ENCODE measurements around the gene ADGRV1. TPM values are rescaled to one million over a fixed set of nuclear protein-coding genes. Genes with fewer than 3 reads are reported as not detected.
A peak's percentile ranks its signal among the peaks of the same experiment; 100 is the strongest.

Gene ADGRV1
- polyA plus RNA-seq, 3 donors, result 8.4 to 12.8 (median 12.4) TPM

DNA sequence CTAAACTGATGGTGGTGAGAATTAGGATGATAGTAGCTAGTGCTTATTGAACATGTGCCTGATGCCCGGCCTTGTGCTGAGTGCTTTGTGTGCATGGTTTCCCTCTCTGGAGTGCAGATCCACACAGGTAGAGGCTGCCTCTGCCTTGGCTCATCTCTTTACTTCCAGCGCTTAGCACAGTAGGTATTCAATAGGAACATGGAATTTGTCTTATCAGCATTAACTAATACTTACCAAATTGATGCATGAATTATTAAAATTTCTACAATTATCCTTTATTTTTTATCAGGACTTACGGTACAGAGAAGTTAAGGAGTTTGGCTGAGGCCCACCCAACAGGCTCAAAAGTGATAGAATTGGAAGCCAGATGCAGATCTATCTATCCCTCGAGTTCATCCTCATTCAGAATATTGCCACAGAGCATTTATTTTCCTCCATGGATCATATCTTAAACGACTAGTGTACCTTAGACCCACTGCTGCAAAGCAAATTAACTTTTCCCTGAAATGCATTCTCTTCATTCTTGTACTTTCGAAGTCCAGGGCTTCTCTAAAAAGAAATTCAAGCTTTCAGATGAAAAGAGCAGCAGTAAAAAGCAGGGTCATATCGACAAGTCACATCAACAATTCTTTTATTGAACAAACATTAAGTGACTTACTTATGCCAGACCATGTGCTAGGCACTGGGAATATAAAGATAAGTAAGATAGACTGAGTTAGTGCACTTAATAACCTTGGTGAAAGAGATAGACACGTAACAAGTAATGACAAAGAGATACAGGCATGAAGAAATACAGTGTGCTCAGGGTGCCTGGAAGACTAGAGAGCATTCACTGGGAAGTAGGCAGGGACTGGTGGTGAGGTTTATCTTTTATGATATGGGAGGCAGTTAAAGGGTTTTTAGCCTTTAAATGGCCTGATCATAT is 534.5 kb downstream of the ADGRV1 start:
- no peak for DNase-seq (ENCODE audit: extremely low read depth in 1 of 11, low read depth in 9 of 11, low spot score in 4 of 11)

DNA sequence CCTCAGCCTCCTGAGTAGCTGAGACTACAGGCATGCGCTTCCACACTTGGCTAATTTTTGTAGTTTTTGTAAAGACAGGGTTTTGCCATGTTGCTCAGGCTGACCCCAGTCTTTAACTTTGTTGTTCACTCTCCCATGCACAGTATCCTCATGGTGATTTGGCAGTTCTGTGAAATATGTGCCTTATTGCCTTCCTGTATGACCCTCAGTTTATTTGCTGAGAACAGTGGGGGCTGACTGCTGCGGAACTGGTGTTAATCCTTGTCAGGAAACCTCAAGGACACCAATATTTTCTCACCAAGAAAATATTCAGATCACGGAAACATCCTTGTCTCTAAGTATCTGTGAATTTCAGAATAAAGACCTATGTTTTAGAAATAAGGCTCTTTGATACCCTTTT is 536.7 kb downstream of the ADGRV1 start:
- DNase-seq (ENCODE audit: extremely low read depth in 1 of 11, low read depth in 9 of 11, low spot score in 4 of 11), result no peak

DNA sequence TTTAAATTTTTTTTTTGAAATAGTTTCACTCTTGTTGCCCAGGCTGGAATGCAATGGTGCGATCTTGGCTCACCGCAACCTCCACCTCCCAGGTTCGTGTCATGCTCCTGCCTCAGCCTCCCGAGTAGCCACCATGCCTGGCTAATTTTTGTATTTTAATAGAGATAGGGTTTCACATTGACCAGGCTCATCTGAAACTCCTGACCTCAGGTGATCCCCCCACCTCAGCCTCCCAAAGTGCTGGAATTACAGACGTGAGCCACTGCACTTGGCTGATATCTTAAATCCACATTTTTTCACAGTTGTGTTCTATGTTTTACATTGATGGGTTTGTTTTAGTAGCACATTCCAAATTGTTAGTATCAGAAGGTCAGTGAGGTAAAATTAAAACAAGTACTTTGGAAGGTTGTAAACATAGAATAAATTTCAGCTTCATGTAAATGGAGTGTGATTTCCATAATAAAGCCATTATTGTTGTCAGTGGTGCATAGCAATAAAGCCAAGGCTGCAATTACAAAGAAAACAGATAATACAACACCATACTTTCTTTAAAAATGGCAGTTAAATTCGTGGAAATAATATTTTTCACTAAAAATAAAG is 537.3 kb downstream of the ADGRV1 start:
- no peak for DNase-seq (ENCODE audit: extremely low read depth in 1 of 11, low read depth in 9 of 11, low spot score in 4 of 11)

DNA sequence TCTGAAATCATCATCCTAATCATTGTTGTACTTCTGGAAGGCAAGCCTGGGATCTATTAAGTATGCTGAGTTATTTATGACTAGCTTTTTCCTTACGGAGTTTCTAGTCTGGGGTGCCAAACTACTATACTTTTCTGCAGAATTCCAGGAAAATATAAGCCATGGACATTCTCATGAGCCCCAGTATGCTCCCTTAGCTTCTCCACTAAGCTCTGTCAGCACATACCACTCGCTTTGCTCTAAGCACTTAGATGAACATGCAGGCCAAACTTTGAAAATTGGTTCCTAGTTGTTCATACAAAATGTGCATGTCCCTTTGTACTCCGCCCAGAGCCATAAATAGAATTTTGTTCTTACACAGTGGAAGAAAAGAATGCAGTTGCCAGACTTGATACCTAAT is 539.9 kb downstream of the ADGRV1 start:
- no peak for DNase-seq (ENCODE audit: extremely low read depth in 1 of 11, low read depth in 9 of 11, low spot score in 4 of 11)

DNA sequence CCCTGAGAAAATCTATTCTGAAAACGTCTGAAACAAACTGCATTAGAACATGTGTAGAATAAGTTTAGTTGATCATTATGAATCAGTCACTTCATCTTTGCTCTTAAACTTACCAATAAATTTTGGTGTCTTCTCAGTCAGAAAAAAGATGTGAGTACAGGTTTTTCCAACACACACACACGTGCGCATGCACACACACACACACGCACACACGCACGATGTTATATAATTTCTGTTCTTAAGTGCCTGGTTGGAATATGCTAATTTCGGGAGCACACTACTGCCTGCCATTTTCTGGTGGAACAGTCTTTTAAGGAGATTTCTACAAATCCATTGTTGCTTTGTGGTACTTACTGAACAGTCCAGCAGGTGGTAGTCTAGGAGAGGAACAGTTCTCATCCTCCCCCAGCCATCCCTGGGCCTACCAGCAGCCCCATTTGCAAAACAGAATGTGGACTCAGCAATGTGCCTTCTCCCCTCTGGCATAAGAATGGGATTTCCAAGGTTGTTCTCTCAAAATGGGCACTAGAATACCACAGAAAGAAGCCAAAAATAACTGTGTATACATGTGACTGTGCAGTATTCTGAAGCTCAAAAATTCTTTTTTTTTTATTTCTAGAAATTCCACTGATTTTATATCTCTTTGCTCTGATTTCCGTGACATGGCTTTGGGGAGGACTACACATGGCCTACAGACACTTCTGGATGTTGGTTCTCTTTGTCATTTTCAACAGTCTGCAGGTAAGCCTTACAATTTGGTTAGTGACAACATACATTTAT is 543.2 kb downstream of the ADGRV1 start:
- peak; percentile 40 to 79 (median 59) for DNase-seq (ENCODE audit: extremely low read depth in 1 of 11, low read depth in 9 of 11, low spot score in 4 of 11)

DNA sequence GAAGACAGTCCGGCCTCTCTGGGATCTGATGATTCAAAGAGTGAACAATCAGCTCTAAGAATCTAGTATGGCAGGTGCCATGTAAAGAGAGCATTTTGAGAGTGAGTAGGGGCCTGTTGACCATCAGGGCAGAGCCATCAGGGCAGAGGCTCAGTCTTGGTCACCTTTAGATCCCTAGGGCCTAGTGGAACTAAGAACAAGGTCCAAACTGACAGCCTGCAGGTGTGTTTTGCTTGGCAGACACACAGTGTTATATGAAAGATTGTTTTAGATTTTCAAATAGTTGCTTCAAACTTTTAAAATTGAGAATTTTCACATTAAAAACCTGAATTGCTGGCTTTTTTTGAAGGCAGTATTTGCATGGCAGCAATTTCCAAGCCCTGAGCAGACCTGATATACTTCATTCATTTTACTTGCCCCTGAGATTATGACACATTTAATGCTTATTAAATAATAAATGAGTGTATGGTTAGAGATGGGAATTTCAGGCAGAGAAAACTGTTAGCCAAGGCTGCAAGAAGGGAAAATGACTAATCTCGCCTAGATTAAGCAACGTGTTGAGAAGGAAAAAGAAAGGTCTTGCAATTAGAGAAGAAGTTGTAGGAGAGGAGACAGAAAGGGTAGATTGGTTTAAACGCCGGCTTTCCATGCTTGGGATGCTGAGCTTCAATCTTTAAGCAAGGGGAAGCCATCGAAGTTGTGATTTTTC is 544.9 kb downstream of the ADGRV1 start:
- DNase-seq (ENCODE audit: extremely low read depth in 1 of 11, low read depth in 9 of 11, low spot score in 4 of 11), result no peak

DNA sequence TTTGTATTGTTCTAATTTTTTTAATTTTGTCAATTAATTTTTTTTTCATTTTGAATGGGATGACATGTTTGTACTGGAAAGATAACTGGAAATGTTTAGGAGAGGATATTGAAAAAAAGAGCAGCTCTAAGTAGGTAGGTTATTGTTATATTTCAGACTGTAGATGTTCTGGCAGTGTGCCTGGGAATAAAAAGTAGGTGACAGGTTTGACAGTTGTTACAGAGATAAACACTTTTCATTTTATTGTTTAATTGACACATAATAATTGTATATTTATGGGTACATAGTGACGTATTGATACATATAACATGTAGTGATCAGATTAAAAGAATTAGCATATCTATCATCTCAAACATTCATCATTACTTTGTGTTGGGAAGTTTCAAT is 545.5 kb downstream of the ADGRV1 start:
- DNase-seq (ENCODE audit: extremely low read depth in 1 of 11, low read depth in 9 of 11, low spot score in 4 of 11), result no peak

DNA sequence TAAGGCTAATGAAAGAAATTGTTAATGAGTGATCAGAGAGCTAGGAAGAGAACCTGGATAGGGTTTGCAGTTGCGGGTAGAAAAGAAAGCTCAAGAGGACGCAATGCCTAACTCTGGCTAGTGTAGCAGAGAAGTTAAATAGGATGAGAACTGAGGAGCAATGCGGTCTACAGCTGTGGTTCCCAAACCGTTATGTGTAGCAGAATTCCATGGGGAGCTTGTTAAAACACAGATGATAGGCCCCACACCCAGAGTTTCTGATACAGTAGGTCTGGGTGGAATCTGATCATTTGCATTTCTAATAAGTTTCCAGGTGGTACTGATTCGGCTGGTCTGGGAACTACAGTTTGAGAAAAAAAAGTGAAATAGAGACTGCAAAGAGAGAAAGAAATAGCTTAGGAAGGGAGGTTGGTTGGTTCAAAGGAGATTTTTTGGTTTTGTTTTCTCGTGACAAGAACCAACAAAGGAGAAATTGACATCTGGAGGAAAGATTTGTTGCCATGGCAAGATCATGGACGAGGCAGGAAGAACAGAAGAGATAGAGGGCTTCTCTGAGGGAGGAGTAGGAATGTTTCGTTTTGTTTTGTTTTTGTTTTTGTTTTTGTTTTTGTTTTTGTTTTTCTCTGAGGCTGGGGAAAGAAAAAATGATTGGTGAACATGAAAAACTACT is 548.4 kb downstream of the ADGRV1 start:
- DNase-seq (ENCODE audit: extremely low read depth in 1 of 11, low read depth in 9 of 11, low spot score in 4 of 11), result no peak

DNA sequence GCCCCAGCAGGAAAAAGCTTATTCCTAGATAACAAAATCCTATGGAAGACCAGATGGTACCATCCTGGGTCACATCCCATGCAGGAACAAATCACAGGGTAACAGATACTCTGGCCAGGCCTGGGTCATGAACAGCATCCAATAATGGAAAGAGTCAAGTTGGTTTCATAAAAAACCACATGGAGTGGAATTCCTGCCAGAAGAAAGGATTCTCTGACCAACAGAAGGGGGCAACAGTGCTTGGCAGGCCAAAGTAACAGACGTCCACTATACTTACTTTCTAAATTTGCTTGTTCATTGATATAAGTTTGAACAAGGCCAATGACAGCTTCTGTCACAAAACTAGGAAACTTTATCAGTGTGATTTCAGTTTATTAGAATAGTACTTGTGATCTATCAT is 551.0 kb downstream of the ADGRV1 start:
- no peak for DNase-seq (ENCODE audit: extremely low read depth in 1 of 11, low read depth in 9 of 11, low spot score in 4 of 11)

DNA sequence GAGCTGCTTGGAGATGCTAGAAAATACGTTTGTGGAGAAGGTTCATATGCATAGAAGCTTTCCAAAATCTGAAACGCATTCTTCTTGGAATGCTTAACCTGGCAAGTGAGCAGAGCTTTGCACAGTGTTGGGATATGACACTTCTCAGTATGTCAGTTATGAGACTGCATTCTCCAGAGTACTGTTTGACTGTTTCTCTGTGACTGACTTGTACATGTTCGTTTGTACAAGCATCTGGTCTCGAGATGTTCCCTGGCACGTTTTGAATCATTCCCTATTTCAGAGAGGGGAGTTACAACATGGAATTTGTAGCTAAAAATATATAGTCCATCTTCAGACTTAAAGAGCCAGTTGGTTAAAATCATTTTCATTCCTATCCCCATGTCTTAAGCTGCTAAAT is 552.1 kb downstream of the ADGRV1 start:
- DNase-seq (ENCODE audit: extremely low read depth in 1 of 11, low read depth in 9 of 11, low spot score in 4 of 11), result no peak

DNA sequence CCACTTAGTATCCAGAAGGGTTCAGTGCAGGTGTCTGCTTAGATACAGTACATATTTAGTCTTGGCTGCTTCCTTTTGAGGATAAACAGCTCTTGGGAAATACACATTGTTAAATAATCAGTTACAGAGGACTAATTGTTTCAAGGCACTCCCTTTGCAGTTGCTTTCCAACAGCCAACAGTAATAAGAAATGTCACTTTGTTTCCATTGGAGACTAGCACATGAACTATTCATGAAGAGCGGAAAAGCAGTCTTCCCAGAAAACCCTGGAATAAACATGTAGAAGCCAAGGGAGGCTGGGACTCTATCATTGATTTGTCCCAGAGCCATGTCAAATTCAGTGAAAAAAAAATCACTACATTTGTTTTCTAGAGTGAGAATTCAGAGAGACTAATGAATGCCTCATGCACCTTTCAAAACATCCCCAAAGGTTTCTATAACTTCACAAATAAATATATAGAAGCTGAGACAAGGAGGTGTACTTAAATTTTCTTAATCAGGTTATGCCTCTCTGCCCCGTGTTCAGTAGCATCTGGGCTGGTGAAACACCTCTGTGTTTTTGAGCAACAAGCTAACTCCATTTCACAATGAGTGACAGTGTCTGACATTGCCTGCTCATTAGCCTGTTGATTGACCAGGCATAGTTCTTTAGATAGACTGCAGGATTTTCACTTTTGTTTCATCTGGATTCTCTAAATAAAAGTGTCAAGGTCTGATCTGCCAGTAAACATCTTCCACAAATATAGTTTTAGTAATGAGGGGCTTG is 553.1 kb downstream of the ADGRV1 start:
- DNase-seq (ENCODE audit: extremely low read depth in 1 of 11, low read depth in 9 of 11, low spot score in 4 of 11), result no peak

DNA sequence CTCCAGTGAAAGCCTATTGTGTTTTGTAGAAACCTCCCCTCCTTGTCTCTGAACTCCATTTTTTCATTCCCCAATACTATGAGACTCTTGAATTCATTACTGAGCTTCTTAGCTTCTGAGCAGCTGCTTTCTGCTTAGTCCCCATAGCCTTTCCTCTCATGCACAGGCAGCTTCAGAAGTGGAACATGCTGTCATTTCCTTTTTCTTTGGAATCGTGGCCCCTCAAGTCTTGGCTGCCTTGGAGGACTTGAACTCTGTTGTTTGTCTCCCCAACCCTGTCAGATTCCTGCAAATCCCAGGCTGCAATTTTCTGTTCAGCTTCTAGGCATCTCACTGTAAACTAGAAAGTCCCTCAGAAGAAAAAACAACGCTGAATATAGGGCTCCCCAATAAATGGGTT is 556.1 kb downstream of the ADGRV1 start:
- DNase-seq (ENCODE audit: extremely low read depth in 1 of 11, low read depth in 9 of 11, low spot score in 4 of 11), result peak in 7 of 11 donors; percentile 10 to 40 (median 20)

DNA sequence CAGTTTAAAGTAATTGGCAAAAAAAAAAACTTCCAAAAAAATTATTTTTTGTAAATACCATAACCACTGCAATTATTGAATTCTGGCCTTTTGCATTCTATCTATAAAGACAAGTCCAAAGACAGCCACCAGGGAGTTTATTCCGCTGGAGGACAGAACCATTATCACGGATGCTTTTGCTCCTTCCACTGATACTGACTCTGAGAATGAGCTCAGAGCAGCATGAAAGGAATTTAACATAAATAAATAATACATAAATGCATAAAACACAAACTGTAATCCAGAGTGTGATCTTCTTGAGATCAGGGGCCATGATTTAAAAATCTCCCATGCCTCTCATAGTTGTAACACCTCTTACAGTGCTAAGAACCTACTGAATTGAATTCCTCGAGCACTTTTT is 559.8 kb downstream of the ADGRV1 start:
- DNase-seq (ENCODE audit: extremely low read depth in 1 of 11, low read depth in 9 of 11, low spot score in 4 of 11), result no peak

DNA sequence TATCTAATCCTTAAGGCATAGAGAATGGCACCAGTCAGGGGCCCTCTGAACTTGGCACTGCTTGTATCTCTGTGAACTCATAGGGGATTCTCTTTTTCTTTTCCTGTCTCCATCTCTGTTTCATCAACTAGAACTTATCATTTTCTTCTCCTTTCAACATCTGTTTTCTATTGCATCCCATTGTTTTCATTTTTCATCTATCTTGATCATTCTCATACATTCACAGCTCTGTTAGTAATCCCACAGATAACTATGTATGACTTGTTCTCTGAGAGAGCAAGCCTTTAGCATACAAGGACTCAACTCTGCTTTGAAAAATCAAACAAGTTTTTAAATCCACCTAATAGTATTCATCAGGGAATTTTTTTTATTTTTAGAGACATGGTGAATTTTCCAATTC is 560.2 kb downstream of the ADGRV1 start:
- no peak for DNase-seq (ENCODE audit: extremely low read depth in 1 of 11, low read depth in 9 of 11, low spot score in 4 of 11)

DNA sequence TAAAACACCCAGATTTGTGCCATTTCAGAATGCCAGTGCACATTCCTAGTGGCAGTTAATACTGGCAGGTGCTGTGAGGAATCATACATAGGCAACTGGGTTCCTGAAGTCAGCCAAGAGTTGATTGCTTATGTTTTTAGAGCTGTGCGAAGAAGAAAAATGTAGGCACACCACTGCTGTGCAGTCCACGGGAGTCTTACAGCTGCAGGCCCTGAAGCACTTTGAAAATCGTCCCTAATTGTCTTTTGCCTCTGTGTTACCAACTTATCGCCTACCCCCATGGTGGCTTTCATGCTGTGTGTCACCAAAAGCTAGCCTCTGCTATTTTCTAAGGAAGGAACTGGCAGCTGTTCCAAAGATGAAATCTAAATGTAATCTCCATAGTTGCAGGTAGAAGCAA is 560.6 kb downstream of the ADGRV1 start:
- no peak for DNase-seq (ENCODE audit: extremely low read depth in 1 of 11, low read depth in 9 of 11, low spot score in 4 of 11)

DNA sequence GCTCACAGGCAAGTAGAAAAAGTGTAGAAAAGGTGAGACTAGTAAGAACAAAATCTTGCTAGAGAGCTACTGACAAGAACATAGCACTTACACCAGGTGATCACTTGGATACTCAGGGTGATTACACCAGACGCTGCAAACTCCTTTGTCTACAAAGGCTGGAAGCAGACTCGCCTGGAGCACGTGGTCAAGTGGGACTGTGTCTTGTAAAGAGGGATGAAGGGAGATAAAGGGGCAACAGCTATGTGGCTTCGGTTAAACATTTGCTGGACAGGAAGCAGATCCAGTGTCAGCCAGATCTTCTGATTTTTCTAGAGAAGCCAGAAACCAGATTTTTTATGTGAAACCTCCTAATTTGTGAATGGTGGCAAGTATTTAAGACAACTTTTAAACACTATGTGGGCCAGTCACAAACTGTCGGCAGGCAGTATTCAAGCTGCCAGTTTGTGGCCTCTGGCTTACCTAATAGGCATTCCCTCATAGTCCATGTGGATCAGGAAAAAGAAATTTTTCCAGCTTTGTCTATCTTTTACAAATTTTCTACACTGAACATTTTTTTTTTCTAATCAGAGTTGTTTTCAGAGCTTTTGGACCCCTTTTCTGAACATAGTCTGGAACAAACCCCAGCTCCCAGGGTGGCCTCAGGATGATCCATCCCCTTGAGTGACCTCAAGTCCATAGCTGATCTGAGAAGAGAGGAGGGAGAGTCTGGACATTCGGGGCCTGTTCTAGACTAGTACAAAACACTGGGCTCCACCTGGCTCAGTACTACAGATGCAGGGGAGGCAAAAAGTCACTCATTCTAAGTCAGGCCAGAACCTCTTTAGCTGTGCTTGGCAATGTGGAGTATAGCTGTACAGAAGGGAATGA is 561.6 kb downstream of the ADGRV1 start:
- no peak for DNase-seq (ENCODE audit: extremely low read depth in 1 of 11, low read depth in 9 of 11, low spot score in 4 of 11)

DNA sequence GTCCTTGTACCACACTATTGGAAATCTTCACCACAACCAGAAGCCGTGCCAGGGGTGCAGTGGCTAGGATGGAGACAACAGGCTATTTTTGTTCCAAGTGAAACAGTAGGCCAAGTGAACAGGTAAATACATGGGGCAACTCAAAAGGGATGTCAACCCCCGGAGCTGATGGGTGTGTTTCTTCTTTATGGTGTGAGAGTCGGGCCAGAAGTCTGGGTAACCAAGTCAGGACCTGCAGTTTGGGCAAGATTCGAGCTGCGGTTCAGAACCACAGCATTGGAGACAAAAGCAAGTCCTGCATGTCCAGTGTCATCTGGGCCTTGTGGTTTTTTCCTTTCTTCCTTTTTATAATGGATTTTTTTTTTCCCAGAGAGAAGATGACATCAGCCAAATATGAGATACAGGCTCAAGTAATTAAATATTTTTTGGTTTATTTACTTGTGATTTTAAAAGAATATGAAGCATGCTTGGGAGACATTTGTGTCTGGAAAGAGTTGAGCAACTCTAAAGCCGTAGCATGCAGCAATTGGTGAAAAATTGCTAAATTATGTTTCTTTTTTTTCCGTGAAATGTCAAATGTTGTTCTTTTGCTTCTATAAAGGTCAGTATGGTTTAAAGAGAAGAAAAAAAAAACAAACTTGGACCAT is 562.9 kb downstream of the ADGRV1 start:
- DNase-seq (ENCODE audit: extremely low read depth in 1 of 11, low read depth in 9 of 11, low spot score in 4 of 11), result no peak
